Panc1 (cell line): ENCODE measurements around the gene CCNA2. TPM values are rescaled to one million over a fixed set of nuclear protein-coding genes. Genes with fewer than 3 reads are reported as not detected.

Experiments
- ATAC-seq: fragments of 200-7000 bp; cut with Tn5 transposase; 2 replicates; pipeline ENCODE4 v1.9.1; 2020; ENCODE audit warnings: mild to moderate bottlenecking, moderate library complexity
- BruUV-seq: library from RNA; stranded (reverse); fragments of 400-500 nt; replicated peaks from 2 replicates; lab custom pipeline; 2021; lab: Mats Ljungman, UMichigan
- CTCF ChIA-PET: fragments of 300-600 bp; sonication (Branson Sonifier 250); formaldehyde crosslinking; loops from one replicate; lab custom pipeline; 2022; ENCODE audit warnings: antibody characterized with exemption; lab: Charles Lee
- POLR2A ChIA-PET: fragments of 300-600 bp; sonication (Branson Sonifier 250); formaldehyde crosslinking; loops from one replicate; lab custom pipeline; 2022; ENCODE audit warnings: antibody characterized with exemption; lab: Charles Lee
- DNase-seq: peaks from one replicate; pipeline ENCODE4 v3.0.0-alpha.2; 2010; ENCODE audit warnings: low read depth, low spot score
- H3K27ac ChIP-seq: 2 replicates; pipeline ENCODE4 v1.5.1; 2011; ENCODE audit warnings: mild to moderate bottlenecking, low read length, inconsistent platforms
- H3K27me3 ChIP-seq: fragments of 200-500 bp; sonication (Bioruptor generic); 2 replicates; pipeline ENCODE4 v1.6.0; 2014; ENCODE audit warnings: low read length, inconsistent platforms; ENCODE audit not compliant: control insufficient read depth, insufficient read depth
- H3K36me3 ChIP-seq: fragments of 200-500 bp; sonication (Bioruptor generic); 2 replicates; pipeline ENCODE4 v1.5.1; 2014; ENCODE audit warnings: inconsistent platforms, mild to moderate bottlenecking, low read length, moderate library complexity; ENCODE audit not compliant: control insufficient read depth, insufficient read depth
- H3K4me1 ChIP-seq: 2 replicates; pipeline ENCODE4 v1.5.1; 2011; ENCODE audit warnings: inconsistent platforms, mild to moderate bottlenecking, low read length, moderate library complexity; ENCODE audit not compliant: control insufficient read depth, insufficient read depth
- H3K4me3 ChIP-seq, 2 experiments: 2 replicates each; pipeline ENCODE4 v1.5.1; 2011 to 2012; ENCODE audit warnings: low read depth in 2 of 2, low read length in 2 of 2, mild to moderate bottlenecking in 2 of 2, inconsistent platforms in 1 of 2, moderate library complexity in 1 of 2
- H3K9me3 ChIP-seq: fragments of 200-500 bp; sonication (Bioruptor generic); 2 replicates; pipeline ENCODE4 v1.5.1; 2014; ENCODE audit warnings: low read depth, mild to moderate bottlenecking, inconsistent platforms, low read length, moderate library complexity; ENCODE audit not compliant: control insufficient read depth, insufficient read depth
- CTCF ChIP-seq: fragments of 450-650 bp; IDR thresholded peaks from 2 replicates; pipeline ENCODE4 v1.5.1; 2017; ENCODE audit warnings: mild to moderate bottlenecking
- POLR2AphosphoS5 ChIP-seq: IDR thresholded peaks from 2 replicates; pipeline ENCODE4 v1.6.1; 2012; ENCODE audit warnings: mild to moderate bottlenecking, low read depth, low read length, moderate library complexity
- REST ChIP-seq, 2 experiments: IDR thresholded peaks; 2 replicates each; pipeline ENCODE4 v1.6.1; 2011 to 2012; ENCODE audit warnings: low read depth in 2 of 2, control low read depth in 1 of 2, low read length in 1 of 2, mild to moderate bottlenecking in 1 of 2, moderate library complexity in 1 of 2; ENCODE audit not compliant: insufficient read depth in 1 of 2
- SIN3A ChIP-seq: IDR thresholded peaks from 2 replicates; pipeline ENCODE4 v1.6.1; 2012; ENCODE audit warnings: low read depth, mild to moderate bottlenecking, low read length, moderate library complexity, borderline replicate concordance; ENCODE audit not compliant: insufficient read depth
- TCF7L2 ChIP-seq: IDR thresholded peaks from 2 replicates; pipeline ENCODE4 v1.6.1; 2011; ENCODE audit warnings: mild to moderate bottlenecking, low read depth, low read length, inconsistent platforms
- in situ Hi-C: cut with HindIII; loops from 2 replicates; pipeline ENCODE4 v1.10.0; 2016; ENCODE audit warnings: low sequenced_read_pairs, low pct_unique_long_range_greater_than_20kb
- intact Hi-C: fragments of 100-400 bp; cut with micrococcal nuclease; formaldehyde crosslinking; loops from one replicate; pipeline ENCODE4 v1.10.0; 2022; ENCODE audit not compliant: unreplicated experiment
- total RNA-seq: library from RNA; stranded (reverse); gene quantifications from one replicate; pipeline ENCODE4 v1.2.1, GENCODE V29; 2021; ENCODE audit not compliant: unreplicated experiment

The CCNA2 gene
- total RNA-seq, 1 experiment from 2014 or later: 31.8 TPM

DNA sequence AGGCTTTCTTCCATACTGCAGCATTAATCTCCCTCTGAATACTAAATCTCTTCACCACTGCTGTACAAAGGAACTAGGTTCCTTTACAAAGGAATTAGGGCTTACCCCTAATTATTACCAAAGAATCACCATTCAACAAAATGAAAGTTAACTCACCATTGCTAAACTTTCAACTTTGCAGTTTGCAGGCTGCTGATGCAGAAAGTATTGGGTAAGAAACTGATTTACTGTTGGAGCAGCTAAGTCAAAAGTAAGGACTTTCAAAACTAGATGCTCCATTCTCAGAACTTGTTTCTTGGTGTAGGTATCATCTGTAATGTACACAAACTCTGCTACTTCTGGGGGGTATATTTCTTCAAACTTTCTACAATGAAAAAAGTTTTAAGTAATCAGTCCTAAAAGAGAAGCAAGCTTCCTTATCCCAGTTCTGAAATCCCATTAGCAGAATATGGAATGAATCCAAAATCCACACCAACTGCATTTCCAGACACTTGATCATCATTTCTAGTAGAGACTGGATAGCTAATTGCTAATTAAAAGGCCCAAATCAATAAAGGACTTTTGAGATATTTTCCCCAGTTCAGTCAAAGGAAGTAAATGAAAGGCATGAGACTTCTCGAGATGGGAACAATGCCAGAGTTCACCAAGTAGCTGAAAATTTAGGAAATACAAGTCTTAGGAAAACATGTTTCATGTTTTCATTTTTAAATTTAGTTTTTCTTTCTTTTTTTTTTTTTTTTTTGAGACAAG is 4.3 kb downstream of the CCNA2 start:
- H3K36me3 ChIP-seq: peaks cover 66% of the 10 kb centered on the region
- TF ChIP-seq CTCF: no peak
- no peak for TF ChIP-seq SIN3A
- no peak for TF ChIP-seq TCF7L2
- TF ChIP-seq REST (IDR thresholded peaks at IDR 0.05; ENCODE audit: insufficient read depth in 1 of 2, low read depth in 2 of 2, low read length in 1 of 2): no peak
- TF ChIP-seq POLR2AphosphoS5: no peak

DNA sequence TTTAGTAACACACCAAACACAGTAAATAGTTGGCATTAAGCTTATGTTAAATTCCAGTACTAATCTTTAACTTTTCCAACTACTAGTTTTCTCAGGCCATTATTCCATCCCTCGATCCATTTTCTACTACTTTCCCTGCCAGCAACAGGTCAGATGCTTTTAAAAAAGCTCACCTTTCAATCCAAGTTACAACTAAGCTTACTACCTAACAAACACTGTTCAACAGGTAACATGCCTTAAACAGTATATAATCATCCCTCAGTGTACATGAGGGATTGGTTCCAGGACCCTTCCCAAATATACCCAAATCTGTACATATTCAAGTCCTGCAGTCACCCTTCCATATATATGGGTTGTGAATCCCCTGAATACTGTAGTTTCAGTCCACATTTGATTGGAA is 5.5 kb downstream of the CCNA2 start:
- no peak for ATAC-seq
- Histone ChIP-seq H3K4me3 (no peak overlapping the region), H3K4me1 (peaks cover 11% of the 10 kb centered on the region), H3K36me3 (peaks cover 71% of the 10 kb centered on the region), H3K27ac (no peak overlapping the region), H3K9me3 (no peaks in the 10 kb centered on the region), H3K27me3 (no peaks in the 10 kb centered on the region)
- DNase-seq: no peak
- ChIA-PET CTCF (no interaction called here), POLR2A (no interaction called here)
- in situ Hi-C loops: no loop called here
- TF ChIP-seq SIN3A: no peak
- TF ChIP-seq REST (IDR thresholded peaks at IDR 0.05; ENCODE audit: insufficient read depth in 1 of 2, low read depth in 2 of 2, low read length in 1 of 2): no peak
- TF ChIP-seq POLR2AphosphoS5: no peak
- TF ChIP-seq CTCF: no peak
- TF ChIP-seq TCF7L2: no peak
- BruUV-seq: no TSS peak
- intact Hi-C loops: no loop called here

More for the DNA sequence above, 4.3 kb downstream of the CCNA2 start:
- H3K9me3 ChIP-seq: no peaks in the 10 kb centered on the region
- no peak overlapping the region for H3K27ac ChIP-seq
- DNase-seq (no peak), ATAC-seq (no peak)
- H3K4me1 ChIP-seq: peaks cover 11% of the 10 kb centered on the region
- H3K4me3 ChIP-seq: no peak overlapping the region
- in situ Hi-C loops: no loop called here
- no TSS peak for BruUV-seq
- ChIA-PET POLR2A (no interaction called here), CTCF (no interaction called here)
- no peaks in the 10 kb centered on the region for H3K27me3 ChIP-seq
- intact Hi-C loops: no loop called here
